Heart left ventricle (tissue), 16 donors: ENCODE results near the gene MDM4. TPM values are rescaled to one million over a fixed set of nuclear protein-coding genes. Genes with fewer than 3 reads are reported as not detected.

Experiments
- ATAC-seq, 4 donors: fragments of 200-7000 bp; cut with Tn5 transposase; one replicate each; pipeline ENCODE4 v1.9.1; 2020 to 2022; ENCODE audit warnings: moderate library complexity in 4 of 4, mild to moderate bottlenecking in 3 of 4, moderate number of reproducible peaks in 1 of 4
- DNase-seq, 5 donors: peaks; one replicate each; pipeline ENCODE4 v3.0.0-alpha.2; 2020
- H3K27ac ChIP-seq, 12 donors: fragments of 200-600 bp; sonication (generic) in 4 of 12; one replicate each; pipeline versions ENCODE4 v1.5.0 to v1.8.0; 2016 to 2022; ENCODE audit warnings: mild to moderate bottlenecking in 2 of 12
- H3K27me3 ChIP-seq, 9 donors: fragments of 200-600 bp; sonication (generic) in 2 of 9; one replicate each; pipeline versions ENCODE4 v1.5.1 to v1.8.0; 2016 to 2022; ENCODE audit warnings: mild to moderate bottlenecking in 3 of 9
- H3K36me3 ChIP-seq, 9 donors: fragments of 200-600 bp; sonication (generic) in 2 of 9; one replicate each; pipeline versions ENCODE4 v1.5.0 to v1.8.0; 2018 to 2022; ENCODE audit warnings: mild to moderate bottlenecking in 2 of 9
- H3K4me1 ChIP-seq, 12 donors: fragments of 200-600 bp; sonication (generic) in 4 of 12; one replicate each; pipeline versions ENCODE4 v1.5.0 to v1.8.0; 2016 to 2022; ENCODE audit warnings: mild to moderate bottlenecking in 3 of 12
- H3K4me3 ChIP-seq, 12 donors: fragments of 200-600 bp; sonication (generic) in 4 of 12; one replicate each; pipeline versions ENCODE4 v1.5.0 to v1.8.0; 2017 to 2022; ENCODE audit warnings: mild to moderate bottlenecking in 9 of 12, moderate library complexity in 4 of 12
- H3K9me3 ChIP-seq, 12 donors: fragments of 200-600 bp; sonication (generic) in 4 of 12; one replicate each; pipeline versions ENCODE4 v1.5.0 to v1.8.0; 2016 to 2022; ENCODE audit warnings: mild to moderate bottlenecking in 1 of 12
- CTCF ChIP-seq, 12 donors: fragments of 200-600 bp; sonication (generic) in 4 of 12; IDR thresholded peaks; one replicate each; pipeline versions ENCODE4 v1.5.0 to v1.8.0; 2018 to 2022; ENCODE audit warnings: antibody characterized with exemption in 12 of 12, mild to moderate bottlenecking in 5 of 12
- POLR2A ChIP-seq, 2 donors: fragments of 450-650 bp; IDR thresholded peaks; one replicate each; pipeline ENCODE4 v1.6.1; 2017; ENCODE audit warnings: antibody characterized with exemption in 2 of 2, mild to moderate bottlenecking in 2 of 2, moderate library complexity in 2 of 2
- WGBS, 4 donors: extraction: QIAGEN DNeasy Blood & Tissue Kit in 2 of 4; methylation state at CpG; one replicate each; pipeline versions ENCODE4 v1.1.5 to v1.1.7; 2013 to 2018; 5-methylcytosine and 5-hydroxymethylcytosine counted together
- intact Hi-C, 10 donors: fragments of 100-400 bp; cut with DNase I; formaldehyde crosslinking; loops; one replicate each; pipeline versions ENCODE4 v1.11.1 to v1.14.2; 2022
- polyA plus RNA-seq, 2 donors: library from polyadenylated mRNA; stranded (reverse); fragments of 200-250 nt; gene quantifications; one replicate each; pipeline ENCODE4 v1.2.3, GENCODE V29; 2013
- total RNA-seq, 9 donors: library from RNA; depleted of rRNA in 2 of 9; stranded (reverse); fragments of >200 nt in 2 of 9; fragmentation: NEBNext Ultra II Directional in 3 of 9; extraction: Animal tissue kit (Norgen Biotek cat#: 25700) in 3 of 9; gene quantifications; one replicate each; pipeline versions ENCODE4 v1.1.0 to v1.2.4, GENCODE V29; 2016 to 2023
- donor health status: ischemic (EF 13 %, LVEDD 7.1; RV severe dilation, severe dysfunction).
- donor health status: healthy with polysubstance abuse.
- donor health status: DM: no; HTN: yes; CAD: no.
- donor health status: DM: no; HTN: no; CAD: no.
- donor health status: ischemic (EF 25% LVEDD 6.9; RV normal size, moderate dysfunction).
- donor health status: ischemic (EF 25% LVEDD 5.7; RV mildly dilated, moderate dysfunction).
- donor health status: healthy.
- donor health status: DM: yes; HTN: yes; CAD: no.
- donor health status: ischemic (EF 35%, LVEDD 5.7; RV mildly dilated, moderate dysfunction).
- donor health status: nonischemic (EF 11% LVEDD 7.7; RV severe dilation, severe dysfunction).
- donor health status: DM: yes; HTN: yes; CAD: no.
- donor health status: PGD.
- donor health status: ischemic (EF 29% LVEDD 5.4; RV normal size, mild dysfunction).
- donor health status: nonischemic (EF 23%, LVEDD 6.1; RV moderate dilation, normal function).

Gene MDM4
- total and polyA plus RNA-seq, 11 donors: 5.7 to 48.7 (median 31.6) TPM

DNA sequence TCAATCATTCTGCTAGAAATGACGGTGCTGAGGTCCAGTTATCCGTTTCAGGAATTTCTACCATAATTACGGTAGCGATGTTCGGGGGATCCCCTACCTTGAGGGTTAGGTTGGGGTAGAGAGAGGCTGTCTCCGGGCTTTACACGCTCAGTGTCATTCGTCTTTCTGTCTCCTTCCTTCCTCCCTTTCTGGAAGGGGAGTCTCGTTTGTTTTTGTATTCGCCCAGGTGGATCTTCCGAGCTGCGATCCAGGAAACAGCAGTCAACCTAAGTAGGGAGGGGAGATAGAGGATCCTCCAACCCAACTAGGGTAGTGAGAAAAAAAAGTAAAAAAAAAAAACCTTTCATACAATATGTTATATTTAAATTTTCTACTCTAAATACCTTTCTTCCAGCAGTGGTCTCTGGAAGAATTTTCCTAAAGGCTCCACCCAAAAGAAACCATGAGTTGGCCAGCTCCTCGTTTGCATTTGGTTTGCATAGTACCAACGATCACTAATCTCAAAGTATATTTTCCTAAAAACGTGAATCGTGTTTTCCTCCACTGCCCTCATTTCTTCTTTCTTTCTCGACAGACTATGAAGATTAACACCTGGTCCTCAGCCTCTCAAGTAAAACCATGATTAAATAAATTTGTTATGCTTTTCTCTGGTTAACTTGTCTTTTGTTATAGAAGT, 21.0 kb upstream of the MDM4 start:
- WGBS, 4 donors: 10 to 14% (median 12%) methylated on average over 17 of the region's 17 CpGs
- no peak for TF ChIP-seq CTCF (IDR thresholded peaks at IDR 0.05)
- no peak for TF ChIP-seq POLR2A (IDR thresholded peaks at IDR 0.05)
- intact Hi-C loops: loop anchor here in 6 of 10 donors (2.0 kb wide), 3 partner anchors 28 to 64 kb away; no protein-coding TSS in a partner anchor
- Histone ChIP-seq H3K4me1 (peaks cover 3 to 41% (median 26%) of the 10 kb centered on the region in 12 donors), H3K9me3 (peaks cover 0 to 3% (median 0%) of the 10 kb centered on the region in 12 donors), H3K27ac (peak overlapping the region; percentile 67 to 98 (median 90)), H3K36me3 (peaks cover 0 to 2% (median 0%) of the 10 kb centered on the region in 9 donors), H3K4me3 (peak overlapping the region; percentile 59 to 86 (median 75)), H3K27me3 (no peaks in the 10 kb centered on the region)
- DNase-seq (no peak), ATAC-seq (no peak)

DNA sequence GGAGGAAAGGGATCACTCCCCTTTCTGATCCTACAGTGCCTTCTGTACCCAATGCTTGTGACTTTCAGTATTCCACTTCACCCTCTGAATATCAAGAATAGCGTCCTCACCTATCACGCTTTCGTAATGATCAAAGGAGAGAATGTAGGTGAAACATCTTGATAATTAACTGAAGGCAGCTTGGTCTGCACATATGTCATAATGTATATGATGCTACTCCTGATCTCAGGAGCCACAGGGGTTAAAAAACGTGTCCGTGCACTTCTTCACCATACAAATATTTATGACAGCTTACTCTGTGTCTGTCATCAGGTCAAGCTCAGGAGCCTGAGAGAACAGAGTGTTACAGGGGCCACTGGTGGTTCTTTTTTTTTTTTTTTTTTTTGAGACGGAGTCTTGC, 20.4 kb upstream of the MDM4 start:
- ATAC-seq (no peak), DNase-seq (no peak)
- peak overlapping the region in 2 of 12 donors; percentile 74 to 76 for H3K4me3 ChIP-seq
- intact Hi-C loops: loop anchor here in 6 of 10 donors (2.0 kb wide), 3 partner anchors 29 to 65 kb away; no protein-coding TSS in a partner anchor
- WGBS, 4 donors: 63 to 76% (median 72%) methylated on average over 6 of the region's 6 CpGs
- TF ChIP-seq CTCF (IDR thresholded peaks at IDR 0.05) (no peak), POLR2A (IDR thresholded peaks at IDR 0.05) (no peak)
- H3K36me3 ChIP-seq: no peaks in the 10 kb centered on the region
- peak overlapping the region in 2 of 12 donors; percentile 91 to 92 for H3K27ac ChIP-seq
- H3K9me3 ChIP-seq: peaks cover 0 to 3% (median 0%) of the 10 kb centered on the region in 12 donors
- H3K4me1 ChIP-seq: peaks cover 3 to 41% (median 24%) of the 10 kb centered on the region in 12 donors
- H3K27me3 ChIP-seq: no peaks in the 10 kb centered on the region

DNA sequence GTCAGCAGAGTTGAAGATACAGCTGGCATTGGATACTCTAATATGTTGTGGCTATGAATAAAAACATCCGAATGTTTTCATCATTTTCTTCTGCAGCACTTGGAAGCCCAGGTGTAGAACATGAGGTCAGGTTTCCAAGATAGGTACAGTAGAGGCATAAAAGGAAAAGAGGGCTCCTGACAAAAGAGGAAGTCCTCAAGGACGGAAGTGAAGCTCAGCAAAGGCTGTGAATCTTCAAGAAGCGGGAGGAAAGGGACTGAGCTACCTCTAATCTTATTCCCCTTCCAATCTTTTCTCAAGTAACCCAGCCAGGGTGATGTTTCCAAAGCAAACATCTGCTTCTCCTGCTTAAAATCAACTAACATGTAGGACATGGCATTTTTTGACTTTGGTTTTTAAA, 17.2 kb upstream of the MDM4 start:
- no peak for ATAC-seq
- Histone ChIP-seq H3K36me3 (no peaks in the 10 kb centered on the region), H3K27ac (peak overlapping the region in 3 of 12 donors; percentile 14 to 39 (median 31)), H3K27me3 (no peaks in the 10 kb centered on the region), H3K4me3 (no peak overlapping the region), H3K9me3 (peaks cover 0 to 3% (median 0%) of the 10 kb centered on the region in 12 donors), H3K4me1 (peaks cover 0 to 24% (median 9%) of the 10 kb centered on the region in 12 donors)
- intact Hi-C loops: loop anchor here in 1 of 10 donors (1.0 kb wide), 1 partner anchor 53 kb away; no protein-coding TSS in a partner anchor
- TF ChIP-seq POLR2A (IDR thresholded peaks at IDR 0.05) (no peak), CTCF (IDR thresholded peaks at IDR 0.05) (no peak)
- DNase-seq: no peak
- 62 to 71% (median 67%) methylated on average over 3 of the region's 3 CpGs for WGBS, 4 donors
